Cortex of kidney (tissue), 1 donor: ENCODE data around the gene ZNF396.

Experiments used
- DNase-seq: peaks from one replicate; lab custom pipeline; 2025; lab: John Stamatoyannopoulos, UW

ZNF396 gene

GRCh38 chr18:35376742-35377695 is at the start of gene ZNF396:
Gene ZNF396 (minus strand): TSS chr18:35377337. CDS start chr18:35374292, 3,045 bp downstream.
- no peak for DNase-seq

- DNase-seq = no peak
These were observed 49.6 kb upstream of the ZNF396 start for GRCh38 chr18:35426786-35427185.

- no peak for DNase-seq
These were observed 47.2 kb upstream of the ZNF396 start for GRCh38 chr18:35424356-35424755.

- DNase-seq = no peak
These were observed 45.1 kb upstream of the ZNF396 start for GRCh38 chr18:35422237-35422636.

- no peak for DNase-seq
These were observed 41.5 kb upstream of the ZNF396 start for GRCh38 chr18:35418610-35419009.

GRCh38 chr18:35417223-35417622 is 40.1 kb upstream of the ZNF396 start:
- DNase-seq = no peak

- no peak for DNase-seq
These were observed 38.5 kb upstream of the ZNF396 start for GRCh38 chr18:35415511-35416073.

- DNase-seq = no peak
These were observed 36.0 kb upstream of the ZNF396 start for GRCh38 chr18:35413163-35413511.

- DNase-seq = no peak
These were observed 34.7 kb upstream of the ZNF396 start for GRCh38 chr18:35411625-35412351.

- no peak for DNase-seq
These were observed 33.4 kb upstream of the ZNF396 start for GRCh38 chr18:35410561-35410960.

GRCh38 chr18:35409911-35410310 is 32.8 kb upstream of the ZNF396 start:
- no peak for DNase-seq

GRCh38 chr18:35408843-35409261 is 31.7 kb upstream of the ZNF396 start:
- no peak for DNase-seq

GRCh38 chr18:35407871-35408481 is 30.8 kb upstream of the ZNF396 start:
- no peak for DNase-seq

GRCh38 chr18:35406666-35407065 is 29.5 kb upstream of the ZNF396 start:
- no peak for DNase-seq

GRCh38 chr18:35397976-35398375 is 20.8 kb upstream of the ZNF396 start:
- DNase-seq = no peak

- no peak for DNase-seq
These were observed 16.6 kb upstream of the ZNF396 start for GRCh38 chr18:35393716-35394115.

GRCh38 chr18:35392375-35392774 is 15.2 kb upstream of the ZNF396 start:
- DNase-seq = no peak

- no peak for DNase-seq
These were observed 14.0 kb upstream of the ZNF396 start for GRCh38 chr18:35390951-35391700.

GRCh38 chr18:35389095-35389618 is 12.0 kb upstream of the ZNF396 start:
- DNase-seq = no peak

- DNase-seq = no peak
These were observed 10.0 kb upstream of the ZNF396 start for GRCh38 chr18:35387152-35387571.

- no peak for DNase-seq
These were observed 9.5 kb upstream of the ZNF396 start for GRCh38 chr18:35386600-35387100.
